Fibroblast of lung (primary cell): ENCODE measurements around the gene TERT.

Experiments
- EZH2 ChIP-seq: IDR thresholded peaks from 2 replicates; pipeline ENCODE4 v1.5.1; 2012; ENCODE audit warnings: low read length, control low read depth, mild to moderate bottlenecking; ENCODE audit errors: missing control alignments
- TF ChIP-seq, protein P1 (sequence below), 2 donors: IDR thresholded peaks in 1 of 2; conservative IDR thresholded peaks in 1 of 2; 1 replicate in 1 of 2; 2 replicates in 1 of 2; pipeline ENCODE4 v1.5.1; 2011 to 2012; ENCODE audit warnings: low read length in 2 of 2, control low read depth in 1 of 2, inconsistent platforms in 1 of 2, low read depth in 1 of 2, mild to moderate bottlenecking in 1 of 2

DNA sequence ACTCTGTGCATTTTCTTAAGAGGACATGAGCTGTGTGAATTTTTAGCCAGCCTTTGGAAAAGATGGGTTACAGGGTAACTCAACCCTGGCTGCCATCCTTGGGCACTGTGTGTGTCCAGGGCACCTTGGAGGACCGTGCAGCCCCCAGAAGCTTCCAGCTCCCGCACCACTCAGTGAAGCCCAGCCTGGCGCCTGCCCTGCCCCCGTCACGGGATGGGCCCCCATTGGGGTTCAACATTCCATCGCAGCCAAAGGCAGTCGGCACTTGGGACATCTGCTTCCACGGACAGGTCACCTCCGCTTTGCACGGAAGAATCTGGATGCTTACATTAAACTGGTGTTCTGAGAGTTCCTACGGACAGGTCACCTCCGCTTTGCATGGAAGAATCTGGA is 71.6 kb downstream of the TERT start:
- TF ChIP-seq, protein P1, sequence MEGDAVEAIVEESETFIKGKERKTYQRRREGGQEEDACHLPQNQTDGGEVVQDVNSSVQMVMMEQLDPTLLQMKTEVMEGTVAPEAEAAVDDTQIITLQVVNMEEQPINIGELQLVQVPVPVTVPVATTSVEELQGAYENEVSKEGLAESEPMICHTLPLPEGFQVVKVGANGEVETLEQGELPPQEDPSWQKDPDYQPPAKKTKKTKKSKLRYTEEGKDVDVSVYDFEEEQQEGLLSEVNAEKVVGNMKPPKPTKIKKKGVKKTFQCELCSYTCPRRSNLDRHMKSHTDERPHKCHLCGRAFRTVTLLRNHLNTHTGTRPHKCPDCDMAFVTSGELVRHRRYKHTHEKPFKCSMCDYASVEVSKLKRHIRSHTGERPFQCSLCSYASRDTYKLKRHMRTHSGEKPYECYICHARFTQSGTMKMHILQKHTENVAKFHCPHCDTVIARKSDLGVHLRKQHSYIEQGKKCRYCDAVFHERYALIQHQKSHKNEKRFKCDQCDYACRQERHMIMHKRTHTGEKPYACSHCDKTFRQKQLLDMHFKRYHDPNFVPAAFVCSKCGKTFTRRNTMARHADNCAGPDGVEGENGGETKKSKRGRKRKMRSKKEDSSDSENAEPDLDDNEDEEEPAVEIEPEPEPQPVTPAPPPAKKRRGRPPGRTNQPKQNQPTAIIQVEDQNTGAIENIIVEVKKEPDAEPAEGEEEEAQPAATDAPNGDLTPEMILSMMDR (conservative IDR thresholded peaks at IDR 0.05 in 1 of 2, IDR thresholded peaks at IDR 0.05 in 1 of 2; ENCODE audit: low read depth in 1 of 2, low read length in 2 of 2), result no peak
- TF ChIP-seq EZH2, result no peak
